GM18520 (cell line): ENCODE measurements around the gene POTEB2.
"Not testable (repeated sequence)": the region's sequence is repeated elsewhere in the genome, so short reads cannot be mapped to it uniquely, and the experiment has no call there.

ENCODE experiments used
- ATAC-seq: cut with Tn5 transposase; IDR thresholded peaks from one replicate; pipeline ENCODE4 v1.9.1; 2021; ENCODE audit not compliant: unreplicated experiment

POTEB2 gene

GRCh38 chr15:20866214-20866613, at the start of gene POTEB2:
Gene POTEB2, minus strand, starts transcription at chr15:20866314. Its CDS starts 33 bp downstream, at chr15:20866281.
- ATAC-seq, result not testable (repeated sequence)

- ATAC-seq, result not testable (repeated sequence)
Observed at GRCh38 chr15:20879916-20880315, 13.8 kb upstream of the POTEB2 start.

GRCh38 chr15:20878464-20878863, 12.3 kb upstream of the POTEB2 start:
- not testable (repeated sequence) for ATAC-seq

GRCh38 chr15:20877819-20878218, 11.7 kb upstream of the POTEB2 start:
- not testable (repeated sequence) for ATAC-seq
